ENCODE results near the gene SWAP70.
"Not testable (repeated sequence)": the region's sequence is repeated elsewhere in the genome, so short reads cannot be mapped to it uniquely, and the experiment has no call there.

SWAP70 gene

DNA sequence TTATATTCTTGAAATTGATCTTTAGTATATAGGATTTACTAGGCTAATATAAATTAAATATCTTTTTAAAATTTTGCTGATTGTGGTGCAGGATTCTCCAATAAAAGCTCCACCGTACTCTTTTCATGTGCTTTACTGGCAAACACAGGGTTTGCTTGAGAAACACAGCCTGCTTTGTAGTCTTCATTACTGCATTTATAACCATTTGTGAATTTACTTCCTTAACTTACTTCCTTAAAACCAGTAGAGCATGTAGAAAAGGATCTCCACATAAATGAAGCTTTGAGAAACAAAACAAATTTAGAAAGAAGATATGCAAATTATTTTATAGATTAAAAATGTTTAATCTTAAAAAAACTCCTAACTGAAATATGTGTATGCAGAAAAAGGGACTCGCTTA lies 28.8 kb downstream of the SWAP70 start:
- no peak for DNase-seq (ENCODE audit: low read depth in 3 of 3)

GRCh38 chr11:9693801-9694553 lies 30.1 kb downstream of the SWAP70 start:
- DNase-seq (ENCODE audit: low read depth in 3 of 3), result no peak

GRCh38 chr11:9695228-9695627 lies 31.4 kb downstream of the SWAP70 start:
- DNase-seq (ENCODE audit: low read depth in 3 of 3), result not testable (repeated sequence)

DNA sequence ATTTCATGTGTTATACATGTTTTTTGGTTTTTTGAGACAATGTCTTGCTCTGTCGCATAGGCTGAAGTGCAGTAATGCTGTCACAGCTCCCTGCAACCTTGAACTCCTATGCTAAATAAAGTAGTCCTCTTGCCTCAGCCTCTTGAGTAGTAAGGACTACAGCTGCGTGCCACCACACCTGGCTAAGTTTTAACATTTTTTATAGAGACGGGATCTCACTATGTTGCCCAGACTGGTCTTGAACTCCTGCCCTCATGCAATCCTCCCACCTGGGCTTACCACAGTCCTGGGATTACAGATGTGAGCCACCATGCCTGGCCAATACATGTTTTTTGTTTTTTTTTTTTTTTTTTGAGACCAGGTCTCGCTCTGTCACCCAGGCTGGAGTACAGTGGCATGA lies 33.9 kb downstream of the SWAP70 start:
- DNase-seq (ENCODE audit: low read depth in 3 of 3), result no peak

DNA sequence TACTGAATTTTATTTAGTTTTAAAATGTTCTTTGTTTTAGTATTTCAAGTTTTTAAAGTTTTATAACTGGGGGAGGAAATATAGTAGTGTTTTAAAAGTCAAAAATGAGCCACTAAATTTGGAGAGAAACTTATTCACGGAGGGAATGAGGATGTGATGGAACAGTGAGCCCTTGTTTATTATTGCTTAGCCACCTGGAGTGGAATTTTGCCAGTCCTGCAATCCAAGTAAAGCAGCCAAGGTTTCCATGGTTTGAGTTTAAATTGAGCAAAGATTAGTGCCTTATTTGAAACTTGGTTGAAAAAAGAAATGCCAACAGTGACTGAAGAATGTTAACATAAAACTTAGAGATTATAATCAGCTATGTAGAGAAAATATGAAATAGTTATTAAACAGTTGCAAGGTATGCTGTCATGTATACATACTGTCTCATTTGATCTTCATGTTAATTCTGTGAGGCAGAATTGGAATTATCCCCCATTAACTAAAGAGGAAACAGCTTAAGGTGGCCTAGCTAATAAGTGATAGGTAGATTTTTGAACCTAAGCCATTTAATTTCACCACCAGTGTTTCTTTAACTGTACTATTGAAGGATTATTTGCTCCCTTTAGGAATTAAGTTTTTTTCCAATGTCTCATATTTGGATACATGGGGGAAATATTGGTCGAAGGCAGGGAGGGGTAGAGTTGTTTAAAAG lies 36.4 kb downstream of the SWAP70 start:
- DNase-seq (ENCODE audit: low read depth in 3 of 3), result no peak

DNA sequence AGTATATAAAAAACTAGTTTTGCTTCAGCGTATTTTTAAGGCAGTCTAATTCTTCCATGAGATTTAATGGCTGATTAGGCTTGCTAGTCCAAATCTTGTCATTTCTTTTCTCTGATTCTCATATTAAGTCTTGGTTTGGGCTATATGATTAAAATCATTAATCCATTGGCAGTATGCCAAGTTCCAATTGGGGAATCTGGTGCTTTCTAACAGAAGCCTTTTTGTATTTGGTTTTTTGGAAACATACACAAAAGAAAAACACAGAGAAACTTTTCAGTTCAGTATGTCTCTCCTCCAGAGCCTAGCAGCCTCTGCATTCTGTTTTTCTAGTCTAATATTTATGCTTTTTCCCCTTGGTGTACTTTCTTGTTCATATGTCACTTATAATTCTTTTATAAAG lies 37.9 kb downstream of the SWAP70 start:
- DNase-seq (ENCODE audit: low read depth in 3 of 3), result no peak

- no peak for DNase-seq (ENCODE audit: low read depth in 3 of 3)
These were observed 39.4 kb downstream of the SWAP70 start for GRCh38 chr11:9703280-9703679.

DNA sequence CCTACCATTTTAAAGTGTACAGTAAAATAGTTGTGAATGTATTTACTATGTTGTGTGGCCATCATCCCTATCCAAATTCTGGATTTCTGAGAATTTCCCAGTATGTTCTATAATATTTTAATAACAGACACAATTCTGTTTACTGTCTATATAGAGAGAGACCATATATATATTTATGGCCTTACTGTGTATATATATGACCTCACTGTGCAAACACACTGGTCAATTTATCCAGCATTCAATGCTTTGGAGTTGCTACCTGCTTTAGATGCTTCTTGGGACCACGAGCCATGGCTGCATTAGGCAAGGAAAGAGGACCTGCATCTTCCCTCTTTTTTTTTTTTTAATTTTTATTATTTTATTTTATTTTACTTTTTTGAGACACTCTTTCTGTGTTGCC lies 40.2 kb downstream of the SWAP70 start:
- no peak for DNase-seq (ENCODE audit: low read depth in 3 of 3)

DNA sequence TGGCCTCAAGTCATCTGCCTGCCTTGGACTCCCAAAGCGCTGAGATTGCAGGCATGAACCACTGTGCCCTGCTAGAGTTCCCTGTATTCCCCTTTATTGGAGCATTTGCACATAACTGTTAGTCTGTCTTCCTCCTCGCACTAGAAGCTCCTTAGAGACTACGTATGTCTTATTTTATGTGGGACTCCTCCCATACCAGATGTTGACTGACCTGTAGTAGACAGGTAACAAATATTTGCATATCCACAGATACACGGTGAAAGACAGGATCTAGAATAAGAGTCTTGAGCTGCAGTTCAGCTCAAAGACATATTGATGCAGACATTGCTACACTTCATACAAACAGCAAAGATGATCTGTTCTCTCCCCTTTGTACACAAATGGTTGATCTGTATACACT lies 40.7 kb downstream of the SWAP70 start:
- no peak for DNase-seq (ENCODE audit: low read depth in 3 of 3)

GRCh38 chr11:9705361-9705760 lies 41.5 kb downstream of the SWAP70 start:
- not testable (repeated sequence) for DNase-seq (ENCODE audit: low read depth in 3 of 3)

DNA sequence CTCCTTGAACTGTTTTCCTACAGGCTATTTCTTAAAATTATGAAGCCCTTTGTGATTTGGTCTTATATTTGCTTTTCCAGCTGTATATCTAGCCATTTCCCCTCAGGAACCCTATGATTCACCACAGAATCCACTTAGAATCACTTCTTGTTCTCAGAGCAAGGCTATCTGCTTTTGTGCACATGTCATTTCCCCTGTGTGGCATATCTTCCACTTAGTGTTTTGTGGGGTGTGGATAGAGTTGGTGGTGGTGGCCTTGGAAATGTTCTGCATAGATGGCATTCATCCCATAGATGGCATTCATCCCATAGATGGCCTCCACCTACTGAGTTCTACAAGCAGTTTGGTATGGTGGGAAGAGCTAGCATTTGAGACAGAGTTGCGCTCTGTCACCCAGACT lies 44.7 kb downstream of the SWAP70 start:
- DNase-seq (ENCODE audit: low read depth in 3 of 3), result no peak

- DNase-seq (ENCODE audit: low read depth in 3 of 3), result no peak
These were observed 46.3 kb downstream of the SWAP70 start for GRCh38 chr11:9710223-9710622.

DNA sequence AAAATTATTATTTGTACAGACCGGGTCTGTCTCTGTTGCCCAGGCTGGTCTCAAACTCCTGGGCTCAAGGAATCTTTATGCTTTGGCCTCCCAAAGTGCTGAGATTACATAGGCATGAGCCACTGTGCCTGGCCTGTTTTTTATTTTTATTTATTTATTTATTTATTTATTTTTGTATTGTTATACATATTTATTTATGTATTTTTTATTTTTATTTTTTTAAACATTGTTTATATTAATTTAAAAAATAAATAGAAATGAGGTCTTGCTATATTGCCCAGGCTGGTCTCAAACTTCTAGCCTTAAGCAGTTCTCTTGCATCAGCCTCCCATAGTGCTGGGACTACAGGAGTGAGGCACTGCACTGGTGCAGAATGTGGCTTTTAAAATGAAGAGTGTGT lies 47.0 kb downstream of the SWAP70 start:
- DNase-seq (ENCODE audit: low read depth in 3 of 3), result no peak

- DNase-seq (ENCODE audit: low read depth in 3 of 3), result no peak
These were observed 47.8 kb downstream of the SWAP70 start for GRCh38 chr11:9711454-9712307.

DNA sequence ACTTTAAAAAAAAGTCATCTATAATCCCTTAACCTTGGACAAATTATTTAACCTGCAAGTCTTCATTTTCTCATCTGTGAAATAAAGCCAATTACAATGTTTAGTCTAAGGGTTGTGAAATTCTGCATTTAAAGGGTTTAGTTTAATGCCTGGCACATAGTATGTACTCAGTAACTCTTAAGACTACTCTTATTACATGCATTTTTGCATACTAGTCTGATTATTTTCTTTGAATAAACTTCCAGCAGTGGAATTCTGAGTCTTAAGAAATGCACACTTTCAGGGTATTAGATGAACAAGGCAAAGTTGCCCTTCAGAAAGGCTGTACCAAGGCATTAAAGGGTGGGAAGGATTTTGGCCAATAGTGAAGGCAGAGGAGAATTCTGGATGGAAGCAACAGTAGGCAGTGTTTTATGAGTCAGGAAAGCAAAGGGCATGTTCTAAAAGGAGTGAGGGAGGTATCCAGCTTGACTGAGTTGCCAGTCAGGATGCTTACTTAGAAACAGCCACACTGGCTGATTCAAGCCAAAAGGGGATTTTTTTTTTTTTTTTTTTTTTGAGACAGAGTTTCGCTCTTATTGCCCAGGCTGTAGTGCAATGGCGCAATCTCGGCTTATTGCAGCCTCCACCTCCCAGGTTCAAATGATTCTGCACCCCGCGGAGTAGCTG lies 50.5 kb downstream of the SWAP70 start:
- DNase-seq (ENCODE audit: low read depth in 3 of 3), result no peak

GRCh38 chr11:9716275-9717039 lies 52.6 kb downstream of the SWAP70 start:
- DNase-seq (ENCODE audit: low read depth in 3 of 3), result no peak

- DNase-seq (ENCODE audit: low read depth in 3 of 3), result no peak
These were observed 53.1 kb downstream of the SWAP70 start for GRCh38 chr11:9717040-9717357.

- DNase-seq (ENCODE audit: low read depth in 3 of 3), result no peak
These were observed 53.8 kb downstream of the SWAP70 start for GRCh38 chr11:9717719-9718118.

DNA sequence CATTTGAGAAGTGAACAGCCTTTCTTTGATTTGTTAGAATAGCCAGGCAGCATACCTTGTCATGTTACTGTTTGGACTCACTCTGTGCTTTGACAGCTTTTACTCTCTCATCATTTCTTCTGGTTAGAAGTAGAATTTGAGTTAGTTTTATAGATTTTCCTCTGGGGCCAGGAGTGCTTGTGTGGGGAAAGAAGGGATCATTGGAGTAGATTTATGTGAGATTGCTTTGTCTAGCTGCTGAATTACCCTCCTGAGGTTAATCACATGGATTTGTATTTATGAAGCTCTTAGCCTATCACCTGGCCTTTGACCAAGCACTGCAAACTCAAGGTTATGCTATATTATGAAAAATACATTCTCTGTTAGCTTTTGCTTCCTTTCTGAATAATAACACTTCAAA lies 54.3 kb downstream of the SWAP70 start:
- no peak for DNase-seq (ENCODE audit: low read depth in 3 of 3)

DNA sequence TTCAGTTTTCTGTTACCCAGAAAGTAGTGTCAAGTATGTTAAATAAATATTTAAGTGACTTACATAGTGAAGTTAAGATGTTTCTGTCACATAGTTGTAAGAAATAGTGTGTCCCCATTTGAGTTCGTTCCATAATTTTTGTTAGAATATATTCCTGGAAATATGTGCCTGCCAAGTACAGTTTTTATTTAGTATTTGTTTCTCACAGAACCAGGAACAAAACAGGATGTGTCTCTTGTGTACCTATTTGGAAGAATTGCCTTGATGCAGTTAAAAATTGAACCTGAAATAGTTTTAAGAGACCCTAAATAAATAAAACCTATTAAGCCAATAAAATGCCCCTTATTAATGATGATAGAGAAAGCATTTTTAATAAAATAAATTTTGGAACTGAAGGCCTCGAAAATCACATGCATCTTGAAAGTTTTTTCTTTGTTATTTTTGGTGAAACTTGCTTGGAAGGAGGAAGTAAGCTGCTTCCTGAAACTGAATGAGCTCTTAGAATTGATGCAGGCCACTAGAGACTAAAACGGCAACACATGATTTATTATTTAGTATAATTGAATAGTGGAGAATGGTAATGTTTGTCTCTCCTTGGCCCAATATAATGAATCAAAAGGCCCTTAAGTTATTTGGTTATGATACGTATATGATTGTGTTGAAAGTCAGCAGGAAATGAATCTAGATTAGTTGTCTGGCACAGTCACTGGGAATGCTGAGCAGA lies 55.9 kb downstream of the SWAP70 start:
- no peak for DNase-seq (ENCODE audit: low read depth in 3 of 3)

DNA sequence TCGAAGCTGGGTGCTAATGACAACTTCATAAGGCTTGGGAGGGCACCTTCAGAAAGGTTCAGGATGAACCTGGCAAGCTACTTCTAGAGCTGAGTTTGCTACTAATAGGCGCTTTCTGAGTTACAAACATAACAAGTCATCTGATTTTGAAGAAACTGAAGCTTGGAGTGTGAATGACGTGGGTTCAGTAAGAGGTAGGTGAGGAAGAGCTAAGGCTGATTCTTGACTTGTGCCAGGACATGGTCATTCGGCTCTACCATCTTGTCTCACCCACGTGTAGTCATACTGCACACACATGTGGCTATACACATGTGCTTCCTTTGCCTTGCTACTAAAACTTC lies 56.4 kb downstream of the SWAP70 start:
- DNase-seq (ENCODE audit: low read depth in 3 of 3), result no peak
